MM.1S (cell line): ENCODE measurements around the gene C14orf132.

Experiments
- DNase-seq: peaks from one replicate; pipeline ENCODE4 v3.0.0-alpha.2; 2015
- H2AFZ ChIP-seq: fragments of 300-600 bp; sonication (generic); 2 replicates; pipeline ENCODE4 v1.6.0; 2016; ENCODE audit warnings: antibody characterized with exemption, low read length
- H3F3A ChIP-seq: fragments of 300-600 bp; sonication (generic); 2 replicates; pipeline ENCODE4 v1.6.1; 2016; ENCODE audit warnings: mild to moderate bottlenecking, antibody characterized with exemption, low read length, moderate library complexity, mixed read lengths; ENCODE audit not compliant: insufficient read depth
- H3K27ac ChIP-seq: fragments of 300-600 bp; sonication (generic); 2 replicates; pipeline ENCODE4 v1.5.1; 2016; ENCODE audit warnings: mild to moderate bottlenecking, low read length
- H3K27me3 ChIP-seq: fragments of 300-600 bp; sonication (generic); replicated peaks from 2 replicates; pipeline ENCODE4 v1.6.0; 2016; ENCODE audit warnings: low read length; ENCODE audit not compliant: insufficient read depth
- H3K36me3 ChIP-seq: fragments of 300-600 bp; sonication (generic); replicated peaks from 2 replicates; pipeline ENCODE4 v1.6.1; 2016; ENCODE audit warnings: mild to moderate bottlenecking, low read length, mixed read lengths; ENCODE audit not compliant: insufficient read depth
- H3K4me1 ChIP-seq: fragments of 300-600 bp; sonication (generic); 2 replicates; pipeline ENCODE4 v1.6.1; 2016; ENCODE audit warnings: low read length, mixed read lengths
- H3K4me2 ChIP-seq: fragments of 300-600 bp; sonication (generic); 2 replicates; pipeline ENCODE4 v1.6.0; 2016; ENCODE audit warnings: low read depth, low read length
- H3K4me3 ChIP-seq: fragments of 300-600 bp; sonication (generic); 2 replicates; pipeline ENCODE4 v1.5.1; 2016; ENCODE audit warnings: low read length, mixed read lengths
- H3K79me2 ChIP-seq: fragments of 300-600 bp; sonication (generic); 2 replicates; pipeline ENCODE4 v1.6.1; 2016; ENCODE audit warnings: mixed run types, low read length, mixed read lengths
- H3K9ac ChIP-seq: fragments of 300-600 bp; sonication (generic); 2 replicates; pipeline ENCODE4 v1.6.1; 2016; ENCODE audit warnings: low read length, mixed read lengths
- H3K9me2 ChIP-seq: fragments of 300-600 bp; sonication (generic); replicated peaks from 2 replicates; pipeline ENCODE4 v1.6.1; 2016; ENCODE audit warnings: mild to moderate bottlenecking, low read length, mixed read lengths; ENCODE audit not compliant: insufficient read depth
- H3K9me3 ChIP-seq: fragments of 300-600 bp; sonication (generic); replicated peaks from 2 replicates; pipeline ENCODE4 v1.6.1; 2016; ENCODE audit warnings: mild to moderate bottlenecking, low read length, mixed read lengths; ENCODE audit not compliant: insufficient read depth
- H4K20me1 ChIP-seq: fragments of 300-600 bp; sonication (generic); 2 replicates; pipeline ENCODE4 v1.6.1; 2016; ENCODE audit warnings: mild to moderate bottlenecking, low read length, moderate library complexity, mixed read lengths; ENCODE audit not compliant: insufficient read depth
- CTCF ChIP-seq: fragments of 300-600 bp; sonication (generic); IDR thresholded peaks from 2 replicates; pipeline ENCODE4 v1.5.1; 2016; ENCODE audit warnings: antibody characterized with exemption, low read length, mixed read lengths
- EZH2 ChIP-seq: fragments of 300-600 bp; sonication (generic); optimal IDR thresholded peaks from 2 replicates; pipeline ENCODE3; 2017; ENCODE audit warnings: low read depth, mild to moderate bottlenecking, antibody characterized with exemption, low read length, mixed read lengths
- EZH2phosphoT487 ChIP-seq: fragments of 300-600 bp; sonication (generic); IDR thresholded peaks from 2 replicates; pipeline ENCODE4 v1.6.1; 2018; ENCODE audit warnings: antibody characterized with exemption, low read length

The C14orf132 gene

GRCh38 chr14:96091149-96091693, 52.1 kb downstream of the C14orf132 start:
- Histone ChIP-seq H4K20me1 (no peaks in the 10 kb centered on the region), H3K9me3 (no peaks in the 10 kb centered on the region), H3K36me3 (no peaks in the 10 kb centered on the region), H3K4me2 (no peak overlapping the region), H3K27ac (no peak overlapping the region), H3K4me3 (no peak overlapping the region), H3K79me2 (no peaks in the 10 kb centered on the region), H3K9me2 (no peaks in the 10 kb centered on the region), H3K4me1 (no peaks in the 10 kb centered on the region), H2AFZ (no peak overlapping the region), H3F3A (no peaks in the 10 kb centered on the region), H3K27me3 (no peaks in the 10 kb centered on the region), H3K9ac (no peak overlapping the region)
- DNase-seq: no peak
- TF ChIP-seq EZH2: no peak
- TF ChIP-seq CTCF: no peak
- no peak for TF ChIP-seq EZH2phosphoT487

GRCh38 chr14:96091941-96092411, 52.8 kb downstream of the C14orf132 start:
- TF ChIP-seq CTCF: no peak
- no peak for TF ChIP-seq EZH2
- no peak for TF ChIP-seq EZH2phosphoT487
- Histone ChIP-seq H3K4me3 (no peak overlapping the region), H4K20me1 (no peaks in the 10 kb centered on the region), H2AFZ (no peak overlapping the region), H3K79me2 (no peaks in the 10 kb centered on the region), H3K9me3 (no peaks in the 10 kb centered on the region), H3K9me2 (no peaks in the 10 kb centered on the region), H3K4me2 (no peak overlapping the region), H3K9ac (no peak overlapping the region), H3K4me1 (no peaks in the 10 kb centered on the region), H3K27ac (no peak overlapping the region), H3K27me3 (no peaks in the 10 kb centered on the region), H3F3A (no peaks in the 10 kb centered on the region), H3K36me3 (no peaks in the 10 kb centered on the region)
- no peak for DNase-seq

- H3K27me3 ChIP-seq: no peaks in the 10 kb centered on the region
- no peaks in the 10 kb centered on the region for H3F3A ChIP-seq
- no peak overlapping the region for H3K4me3 ChIP-seq
- TF ChIP-seq CTCF (no peak), EZH2 (no peak), EZH2phosphoT487 (no peak)
- H3K36me3 ChIP-seq: no peaks in the 10 kb centered on the region
- H3K9ac ChIP-seq: no peak overlapping the region
- H4K20me1 ChIP-seq: no peaks in the 10 kb centered on the region
- no peak overlapping the region for H3K4me2 ChIP-seq
- H3K9me2 ChIP-seq: no peaks in the 10 kb centered on the region
- DNase-seq: no peak
- no peaks in the 10 kb centered on the region for H3K79me2 ChIP-seq
- H3K27ac ChIP-seq: no peak overlapping the region
- no peak overlapping the region for H2AFZ ChIP-seq
- no peaks in the 10 kb centered on the region for H3K4me1 ChIP-seq
- H3K9me3 ChIP-seq: no peaks in the 10 kb centered on the region
These were observed 53.8 kb downstream of the C14orf132 start for GRCh38 chr14:96092936-96093335.
